ENCODE measurements around the gene MDM2. TPM values are rescaled to one million over a fixed set of nuclear protein-coding genes. Genes with fewer than 3 reads are reported as not detected.

The MDM2 gene
- total RNA-seq, 1 donor from 2014 or later: 123 TPM

DNA sequence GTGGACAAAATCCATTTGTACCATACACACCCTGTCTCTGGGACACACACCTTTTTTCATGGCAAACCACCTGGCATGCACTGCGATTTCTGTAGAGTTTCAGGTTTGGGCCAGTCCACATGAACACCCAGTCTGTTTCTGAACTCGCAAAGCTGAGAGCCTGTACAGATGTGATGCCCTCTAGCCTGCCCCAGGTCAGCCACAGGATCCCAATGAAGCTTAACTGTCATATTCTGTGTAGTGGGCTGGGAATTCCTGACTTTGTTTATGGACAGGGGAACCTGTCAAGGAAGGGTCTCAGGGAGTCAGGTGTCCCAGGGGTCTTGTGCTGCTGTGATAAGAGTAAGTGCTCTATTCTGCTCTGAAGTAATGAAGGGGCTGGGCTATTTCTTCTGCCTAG is 85.2 kb downstream of the MDM2 start:
- no peak for DNase-seq (ENCODE audit: low read depth, low spot score)
- Mint-ChIP-seq H3K9me3 (no peaks in the 10 kb centered on the region), H3K27ac (ENCODE audit: unreplicated experiment) (no peak overlapping the region), H3K4me3 (no peak overlapping the region), H3K36me3 (ENCODE audit: low read depth) (no peaks in the 10 kb centered on the region), H3K4me1 (no peaks in the 10 kb centered on the region), H3K27me3 (ENCODE audit: low read depth) (no peaks in the 10 kb centered on the region)
- TF ChIP-seq, protein P1, sequence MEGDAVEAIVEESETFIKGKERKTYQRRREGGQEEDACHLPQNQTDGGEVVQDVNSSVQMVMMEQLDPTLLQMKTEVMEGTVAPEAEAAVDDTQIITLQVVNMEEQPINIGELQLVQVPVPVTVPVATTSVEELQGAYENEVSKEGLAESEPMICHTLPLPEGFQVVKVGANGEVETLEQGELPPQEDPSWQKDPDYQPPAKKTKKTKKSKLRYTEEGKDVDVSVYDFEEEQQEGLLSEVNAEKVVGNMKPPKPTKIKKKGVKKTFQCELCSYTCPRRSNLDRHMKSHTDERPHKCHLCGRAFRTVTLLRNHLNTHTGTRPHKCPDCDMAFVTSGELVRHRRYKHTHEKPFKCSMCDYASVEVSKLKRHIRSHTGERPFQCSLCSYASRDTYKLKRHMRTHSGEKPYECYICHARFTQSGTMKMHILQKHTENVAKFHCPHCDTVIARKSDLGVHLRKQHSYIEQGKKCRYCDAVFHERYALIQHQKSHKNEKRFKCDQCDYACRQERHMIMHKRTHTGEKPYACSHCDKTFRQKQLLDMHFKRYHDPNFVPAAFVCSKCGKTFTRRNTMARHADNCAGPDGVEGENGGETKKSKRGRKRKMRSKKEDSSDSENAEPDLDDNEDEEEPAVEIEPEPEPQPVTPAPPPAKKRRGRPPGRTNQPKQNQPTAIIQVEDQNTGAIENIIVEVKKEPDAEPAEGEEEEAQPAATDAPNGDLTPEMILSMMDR (conservative IDR thresholded peaks at IDR 0.05): no peak

GRCh38 chr12:68893741-68894140 is 85.8 kb downstream of the MDM2 start:
- H3K27ac Mint-ChIP-seq (ENCODE audit: unreplicated experiment): no peak overlapping the region
- H3K27me3 Mint-ChIP-seq (ENCODE audit: low read depth): no peaks in the 10 kb centered on the region
- no peaks in the 10 kb centered on the region for H3K36me3 Mint-ChIP-seq (ENCODE audit: low read depth)
- H3K9me3 Mint-ChIP-seq: no peaks in the 10 kb centered on the region
- no peak overlapping the region for H3K4me3 Mint-ChIP-seq
- no peak for DNase-seq (ENCODE audit: low read depth, low spot score)
- no peaks in the 10 kb centered on the region for H3K4me1 Mint-ChIP-seq
- TF ChIP-seq, protein P1 (conservative IDR thresholded peaks at IDR 0.05): no peak

DNA sequence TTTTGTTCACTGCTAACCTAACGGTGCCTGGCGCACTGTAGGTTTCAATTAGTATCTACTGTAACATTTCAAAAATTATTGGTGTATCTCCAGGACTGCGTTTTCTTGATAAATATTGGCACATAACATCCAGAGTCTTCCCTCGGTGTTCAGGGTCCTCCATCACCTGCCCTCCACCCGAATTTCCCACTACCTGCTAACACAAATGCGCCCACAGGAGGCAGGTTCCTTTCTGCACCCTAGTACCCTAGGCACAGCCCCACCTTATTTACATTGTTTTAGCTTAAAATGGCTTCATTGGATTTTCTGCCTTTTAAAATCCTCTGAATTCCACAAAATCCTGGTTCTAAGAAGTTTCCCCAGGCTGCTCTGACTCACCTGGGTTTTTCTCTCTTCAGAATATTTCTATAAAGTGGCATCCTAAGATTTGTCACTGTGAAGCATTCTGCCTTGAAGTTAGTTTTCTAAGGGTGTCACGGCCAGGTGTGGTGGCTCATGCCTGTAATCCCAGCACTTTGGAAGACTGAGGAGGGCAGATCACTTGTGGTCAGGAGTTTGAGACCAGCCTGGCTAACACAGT is 86.4 kb downstream of the MDM2 start:
- Mint-ChIP-seq H3K27ac (ENCODE audit: unreplicated experiment) (no peak overlapping the region), H3K27me3 (ENCODE audit: low read depth) (no peaks in the 10 kb centered on the region), H3K9me3 (no peaks in the 10 kb centered on the region), H3K4me1 (no peaks in the 10 kb centered on the region), H3K4me3 (no peak overlapping the region), H3K36me3 (ENCODE audit: low read depth) (no peaks in the 10 kb centered on the region)
- TF ChIP-seq, protein P1 (conservative IDR thresholded peaks at IDR 0.05): no peak
- DNase-seq (ENCODE audit: low read depth, low spot score): no peak

GRCh38 chr12:68896881-68897540 is 89.0 kb downstream of the MDM2 start:
- Mint-ChIP-seq H3K9me3 (no peaks in the 10 kb centered on the region), H3K4me1 (no peaks in the 10 kb centered on the region), H3K36me3 (ENCODE audit: low read depth) (no peaks in the 10 kb centered on the region), H3K27ac (ENCODE audit: unreplicated experiment) (no peak overlapping the region), H3K4me3 (no peak overlapping the region), H3K27me3 (ENCODE audit: low read depth) (no peaks in the 10 kb centered on the region)
- TF ChIP-seq, protein P1 (conservative IDR thresholded peaks at IDR 0.05): no peak
- DNase-seq (ENCODE audit: low read depth, low spot score): no peak

DNA sequence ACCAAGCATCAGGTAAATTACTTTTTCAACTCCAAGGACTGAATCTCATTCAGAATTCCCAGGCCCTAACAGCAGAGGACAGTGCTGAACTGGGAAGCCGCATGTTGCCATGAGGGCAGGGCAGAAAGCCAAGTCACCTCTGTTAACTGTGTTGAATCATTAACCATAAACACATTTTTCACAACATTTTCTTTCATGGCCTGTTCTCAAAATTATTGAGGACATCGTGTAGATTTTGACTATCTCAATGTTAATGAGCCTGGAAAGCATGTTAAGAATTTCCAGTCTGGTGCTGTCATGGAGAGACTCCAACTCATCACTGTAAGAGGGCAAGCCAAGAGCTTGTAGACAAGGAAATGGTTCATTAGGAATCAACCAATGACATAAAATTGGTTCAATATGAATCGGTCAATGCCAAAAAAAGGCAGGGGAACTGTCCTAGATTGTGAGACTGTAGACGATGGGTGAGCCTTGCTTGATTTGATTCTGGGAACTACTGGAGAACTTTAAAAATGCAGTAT is 91.3 kb downstream of the MDM2 start:
- no peak for DNase-seq (ENCODE audit: low read depth, low spot score)
- Mint-ChIP-seq H3K4me3 (no peak overlapping the region), H3K36me3 (ENCODE audit: low read depth) (no peaks in the 10 kb centered on the region), H3K9me3 (no peaks in the 10 kb centered on the region), H3K4me1 (no peaks in the 10 kb centered on the region), H3K27ac (ENCODE audit: unreplicated experiment) (no peak overlapping the region), H3K27me3 (ENCODE audit: low read depth) (no peaks in the 10 kb centered on the region)
- TF ChIP-seq, protein P1 (conservative IDR thresholded peaks at IDR 0.05): no peak

Data from neural crest cell (in vitro differentiated cells).